HepG2 (cell line): ENCODE data around the gene AOX1. TPM values are rescaled to one million over a fixed set of nuclear protein-coding genes. Genes with fewer than 3 reads are reported as not detected.
A peak's percentile ranks its signal among the peaks of the same experiment; 100 is the strongest.

Experiments
- ATAC-seq: fragments of 200-7000 bp; cut with Tn5 transposase; 3 replicates; pipeline ENCODE4 v1.9.1; 2020; ENCODE audit warnings: mild to moderate bottlenecking, moderate library complexity
- BruUV-seq: library from RNA; stranded (reverse); fragments of 400-500 nt; replicated peaks from 2 replicates; lab custom pipeline; 2021; lab: Mats Ljungman, UMichigan
- CTCF ChIA-PET: fragments of 300-600 bp; formaldehyde crosslinking; extraction: SDS; loops from one replicate; lab custom pipeline; 2021; ENCODE audit warnings: low total read pairs, inconsistent platforms, low intra/inter-chr PET ratio; lab: Yijun Ruan, JAX
- POLR2A ChIA-PET: fragments of 350-600 bp; sonication (Branson Sonifier 250); formaldehyde crosslinking; loops from one replicate; lab custom pipeline; 2020; ENCODE audit warnings: antibody characterized with exemption, inconsistent platforms; lab: Yijun Ruan, JAX
- DNase-seq: peaks from one replicate; pipeline ENCODE4 v3.0.0-alpha.2; 2015; ENCODE audit warnings: low spot score
- FAIRE-seq: peaks from 3 replicates; lab custom pipeline; 2011; peaks lifted over from hg19 to GRCh38; lab: Jason Lieb, UNC
- H2AFZ ChIP-seq: one replicate; pipeline ENCODE4 v1.6.1; 2011; ENCODE audit warnings: low read length, inconsistent platforms
- H3K27ac ChIP-seq: fragments of 300-600 bp; 3 replicates; pipeline ENCODE4 v1.8.0; 2011; ENCODE audit warnings: mixed run types, mild to moderate bottlenecking, mixed read lengths, low read length, inconsistent platforms; ENCODE audit not compliant: insufficient read depth; ENCODE audit errors: extremely low read length
- H3K27me3 ChIP-seq, 2 experiments: fragments of 200-600 bp in 1 of 2; 2 replicates in 1 of 2; 3 replicates in 1 of 2; pipeline versions ENCODE4 v1.6.0 to v1.8.0; 2011; ENCODE audit warnings: low read length in 2 of 2, mild to moderate bottlenecking in 2 of 2, moderate library complexity in 2 of 2, inconsistent platforms in 1 of 2; ENCODE audit not compliant: insufficient read depth in 2 of 2, control insufficient read depth in 1 of 2
- H3K36me3 ChIP-seq, 2 experiments: fragments of 200-600 bp in 1 of 2; replicated peaks in 1 of 2; 2 replicates in 1 of 2; 3 replicates in 1 of 2; pipeline versions ENCODE4 v1.5.1 to v1.8.0; 2011; ENCODE audit warnings: low read length in 2 of 2, inconsistent platforms in 1 of 2; ENCODE audit not compliant: insufficient read depth in 2 of 2, control insufficient read depth in 1 of 2
- H3K4me1 ChIP-seq: 2 replicates; pipeline ENCODE4 v1.5.1; 2012; ENCODE audit warnings: low read length, inconsistent platforms; ENCODE audit not compliant: insufficient read depth
- H3K4me2 ChIP-seq: 2 replicates; pipeline ENCODE4 v1.6.0; 2011; ENCODE audit warnings: low read depth, low read length, inconsistent platforms
- H3K4me3 ChIP-seq, 3 experiments: fragments of 200-600 bp in 1 of 3; sonication (generic), shearing (Covaris generic) in 1 of 3; replicated peaks in 1 of 3; 2 replicates each; pipeline ENCODE4 v1.5.1; 2011 to 2016; ENCODE audit warnings: low read length in 3 of 3, inconsistent platforms in 2 of 3, low read depth in 2 of 3, mild to moderate bottlenecking in 2 of 3, control low read depth in 1 of 3, mixed read lengths in 1 of 3; ENCODE audit not compliant: insufficient read depth in 1 of 3
- H3K79me2 ChIP-seq: one replicate; pipeline ENCODE4 v1.6.1; 2011; ENCODE audit warnings: low read length, inconsistent platforms; ENCODE audit not compliant: insufficient read depth
- H3K9ac ChIP-seq: 2 replicates; pipeline ENCODE4 v1.6.0; 2011; ENCODE audit warnings: mild to moderate bottlenecking, low read depth, low read length, inconsistent platforms; ENCODE audit not compliant: insufficient read depth
- H3K9me3 ChIP-seq: 2 replicates; pipeline ENCODE4 v1.5.1; 2012; ENCODE audit warnings: mild to moderate bottlenecking, low read length
- H4K20me1 ChIP-seq: 2 replicates; pipeline ENCODE4 v1.6.0; 2011; ENCODE audit warnings: inconsistent platforms, mild to moderate bottlenecking, low read length, moderate library complexity; ENCODE audit not compliant: insufficient read depth
- DNMT3B ChIP-seq: conservative IDR thresholded peaks from 2 replicates; pipeline ENCODE4 v1.6.1; 2016; ENCODE audit warnings: missing biosample characterization, control low read depth
- ISL2 ChIP-seq: sonication (generic); formaldehyde crosslinking; IDR thresholded peaks from 2 replicates; pipeline ENCODE4 v1.5.0; 2020; ENCODE audit warnings: missing genetic modification reagents
- JARID2 ChIP-seq: sonication (generic); formaldehyde crosslinking; IDR thresholded peaks from 2 replicates; pipeline ENCODE4 v1.8.1; 2023; ENCODE audit warnings: missing genetic modification reagents, inconsistent platforms; ENCODE audit not compliant: insufficient replicate concordance
- NFRKB ChIP-seq: fragments of 450-650 bp; IDR thresholded peaks from 2 replicates; pipeline ENCODE4 v1.6.1; 2017
- NR2C2 ChIP-seq: sonication (generic); formaldehyde crosslinking; IDR thresholded peaks from 2 replicates; pipeline ENCODE4 v1.4.0; 2020; ENCODE audit warnings: missing genetic modification reagents, mild to moderate bottlenecking, moderate library complexity, borderline replicate concordance
- SOX13 ChIP-seq, 3 experiments: fragments of 450-650 bp in 1 of 3; sonication (generic) in 1 of 3; formaldehyde crosslinking in 1 of 3; IDR thresholded peaks in 2 of 3; conservative IDR thresholded peaks in 1 of 3; 2 replicates each; pipeline versions ENCODE4 v1.5.0 to v1.6.1; 2016 to 2020; ENCODE audit warnings: antibody characterized with exemption in 1 of 3, mild to moderate bottlenecking in 1 of 3, missing compliant biosample characterization in 1 of 3, missing genetic modification reagents in 1 of 3, moderate library complexity in 1 of 3
- TFAP4 ChIP-seq: sonication (generic); IDR thresholded peaks from 2 replicates; pipeline ENCODE4 v1.6.1; 2016; ENCODE audit warnings: low read depth, borderline replicate concordance
- THAP7 ChIP-seq: sonication (generic); formaldehyde crosslinking; IDR thresholded peaks from 2 replicates; pipeline ENCODE4 v1.8.1; 2023; ENCODE audit warnings: mild to moderate bottlenecking, missing genetic modification reagents
- ZBTB7A ChIP-seq: sonication (generic); formaldehyde crosslinking; IDR thresholded peaks from 2 replicates; pipeline ENCODE4 v1.8.0; 2022; ENCODE audit warnings: mild to moderate bottlenecking, missing genetic modification reagents
- ZNF430 ChIP-seq: sonication (generic); formaldehyde crosslinking; IDR thresholded peaks from 2 replicates; pipeline ENCODE4 v1.9.0; 2021; ENCODE audit warnings: mild to moderate bottlenecking, missing genetic modification reagents
- ZNF451 ChIP-seq: sonication (generic); formaldehyde crosslinking; IDR thresholded peaks from 2 replicates; pipeline ENCODE4 v1.5.0; 2020; ENCODE audit warnings: mild to moderate bottlenecking, missing genetic modification reagents
- ZNF564 ChIP-seq: sonication (generic); formaldehyde crosslinking; IDR thresholded peaks from 2 replicates; pipeline ENCODE4 v1.8.1; 2023; ENCODE audit warnings: mild to moderate bottlenecking, missing genetic modification reagents
- ZNF605 ChIP-seq: sonication (generic); formaldehyde crosslinking; IDR thresholded peaks from 2 replicates; pipeline ENCODE4 v1.8.0; 2022; ENCODE audit warnings: mild to moderate bottlenecking, missing genetic modification reagents
- ZNF83 ChIP-seq: sonication (generic); formaldehyde crosslinking; IDR thresholded peaks from 2 replicates; pipeline ENCODE4 v1.4.0; 2020; ENCODE audit warnings: missing genetic modification reagents, mild to moderate bottlenecking, borderline replicate concordance
- ZSCAN25 ChIP-seq: sonication (generic); formaldehyde crosslinking; IDR thresholded peaks from 2 replicates; pipeline ENCODE4 v1.8.0; 2022; ENCODE audit warnings: mild to moderate bottlenecking, missing genetic modification reagents
- ZZZ3 ChIP-seq: sonication (generic); formaldehyde crosslinking; IDR thresholded peaks from 2 replicates; pipeline ENCODE4 v1.4.0; 2020; ENCODE audit warnings: missing genetic modification reagents, mild to moderate bottlenecking, borderline replicate concordance
- WGBS: methylation state at CpG from one replicate; pipeline ENCODE4 v1.1.6; 2017; ENCODE audit warnings: low lambda C conversion rate; 5-methylcytosine and 5-hydroxymethylcytosine counted together
- in situ Hi-C: cut with HindIII; loops from 2 replicates; pipeline ENCODE4 v1.10.0; 2017; ENCODE audit warnings: low pct_unique_long_range_greater_than_20kb; ENCODE audit not compliant: extremely low pct_ligation_motif_present
- intact Hi-C: fragments of 100-400 bp; cut with micrococcal nuclease; formaldehyde crosslinking; loops from one replicate; pipeline ENCODE4 v1.10.0; 2022; ENCODE audit not compliant: unreplicated experiment
- polyA plus RNA-seq, 8 experiments: library from polyadenylated mRNA; depleted of rRNA in 3 of 8; stranded (reverse) in 7 of 8; unstranded in 1 of 8; fragments of >200 nt; fragmentation: Illumina TruSeq in 4 of 8; extraction: Trizol in 4 of 8; gene quantifications; 2 replicates each; pipeline versions ENCODE4 v1.2.1 to v1.2.3, GENCODE V29; 2011 to 2016; ENCODE audit warnings: low read depth in 4 of 8, missing spikeins in 1 of 8, mixed read lengths in 1 of 8; ENCODE audit not compliant: insufficient read depth in 1 of 8
- total RNA-seq, 5 experiments: library from RNA; depleted of rRNA; stranded (reverse); fragments of >200 nt; fragmentation: Illumina TruSeq; extraction: Trizol; gene quantifications; 2 replicates each; pipeline ENCODE4 v1.2.3, GENCODE V29; 2016; ENCODE audit warnings: low read depth in 1 of 5
- TF ChIP-seq, protein P1 (sequence below): IDR thresholded peaks from 2 replicates; pipeline ENCODE4 v1.6.1; 2016

Gene AOX1
- total and polyA plus RNA-seq, 2 of the 13 experiments (the other 11 are each of a cell fraction or from before 2014, with no cell fraction given) = 9.2 to 18.0 TPM

- Histone ChIP-seq H2AFZ (no peak overlapping the region), H3K27me3 (no peaks in the 10 kb centered on the region), H4K20me1 (no peaks in the 10 kb centered on the region), H3K9ac (no peak overlapping the region), H3K4me3 (no peak overlapping the region), H3K36me3 (no peaks in the 10 kb centered on the region), H3K79me2 (no peaks in the 10 kb centered on the region), H3K4me1 (peaks cover 21% of the 10 kb centered on the region)
- over 99% methylated on average over 4 of the region's 4 CpGs for whole genome bisulfite sequencing
- no TSS peak for BruUV-seq
- no peak for FAIRE-seq
- POLR2A ChIA-PET = interaction anchor here (1.1 to 5.6 kb wide), 4 partner anchors 11 to 154 kb away, joined by 3 to 73 read pairs (median 18); partner anchors contain the start of gene AOX1
- intact Hi-C loops = no loop called here
- TF ChIP-seq DNMT3B (CRISPR knock-in tag) = no peak
- TF ChIP-seq ZSCAN25 (CRISPR knock-in tag) = no peak
- TF ChIP-seq ZNF605 (CRISPR knock-in tag) = no peak
- TF ChIP-seq ISL2 (CRISPR knock-in tag) = no peak
- TF ChIP-seq, all 625 proteins: peak for 0
- DNase-seq (no peak), ATAC-seq (no peak)
- in situ Hi-C loops = no loop called here
- Histone ChIP-seq H3K4me2 (no peak overlapping the region), H3K9me3 (no peaks in the 10 kb centered on the region), H3K27ac (no peak overlapping the region)
- CTCF ChIA-PET = no interaction called here
Measured at GRCh38 chr2:200602584-200602983, 16.8 kb downstream of the AOX1 start.

GRCh38 chr2:200603972-200604371 is 18.2 kb downstream of the AOX1 start:
- peak; percentile 90 for DNase-seq
- 48% methylated on average over 3 of the region's 3 CpGs for WGBS
- BruUV-seq = no TSS peak
- intact Hi-C loops (loop anchor here (2.0 kb wide), 1 partner anchor 17 kb away; the partner anchor contains the start of gene AOX1), in situ Hi-C loops (no loop called here)
- CTCF ChIA-PET = no interaction called here
- POLR2A ChIA-PET = interaction anchor here (0.7 to 5.6 kb wide), 11 partner anchors 9 to 260 kb away, joined by 3 to 73 read pairs (median 5); partner anchors contain the start of genes AOX1, CLK1 and KCTD18
- ATAC-seq = peak; percentile 95
- H3K79me2 ChIP-seq = no peaks in the 10 kb centered on the region
- no peaks in the 10 kb centered on the region for H4K20me1 ChIP-seq
- H3K36me3 ChIP-seq = no peaks in the 10 kb centered on the region
- peak overlapping the region; percentile 53 for H3K27ac ChIP-seq
- H3K4me1 ChIP-seq = peaks cover 21% of the 10 kb centered on the region
- H3K9me3 ChIP-seq = no peaks in the 10 kb centered on the region
- H2AFZ ChIP-seq = no peak overlapping the region
- FAIRE-seq = peak; percentile 88
- no peak overlapping the region for H3K4me3 ChIP-seq
- H3K4me2 ChIP-seq = peak overlapping the region; percentile 19; the same call in 1 of the 2 replicates
- H3K9ac ChIP-seq = no peak overlapping the region
- H3K27me3 ChIP-seq = no peaks in the 10 kb centered on the region
- TF ChIP-seq TFAP4 (0 out of 2 replicates have a peak, but pooled peaks have one; percentile 23), THAP7 (CRISPR knock-in tag) (no peak), ZBTB7A (CRISPR knock-in tag) (no peak), ZNF451 (no peak), JARID2 (CRISPR knock-in tag) (no peak), ZZZ3 (CRISPR knock-in tag) (no peak), SOX13 (IDR thresholded peaks at IDR 0.05) (no peak), SOX13 (CRISPR knock-in tag; conservative IDR thresholded peaks at IDR 0.05 in 1 of 2, IDR thresholded peaks at IDR 0.05 in 1 of 2) (no peak), ZNF430 (no peak), NFRKB (no peak), NR2C2 (no peak), ZNF83 (CRISPR knock-in tag) (no peak), ZNF564 (CRISPR knock-in tag) (no peak)
- TF ChIP-seq, protein P1, sequence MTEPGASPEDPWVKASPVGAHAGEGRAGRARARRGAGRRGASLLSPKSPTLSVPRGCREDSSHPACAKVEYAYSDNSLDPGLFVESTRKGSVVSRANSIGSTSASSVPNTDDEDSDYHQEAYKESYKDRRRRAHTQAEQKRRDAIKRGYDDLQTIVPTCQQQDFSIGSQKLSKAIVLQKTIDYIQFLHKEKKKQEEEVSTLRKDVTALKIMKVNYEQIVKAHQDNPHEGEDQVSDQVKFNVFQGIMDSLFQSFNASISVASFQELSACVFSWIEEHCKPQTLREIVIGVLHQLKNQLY (CRISPR knock-in tag) = no peak
